ENCODE data around the gene TPT1. TPM values are rescaled to one million over a fixed set of nuclear protein-coding genes. Genes with fewer than 3 reads are reported as not detected.

TPT1 gene
- total and polyA plus RNA-seq, 4 donors: 3,196 to 18,191 (median 5,218) TPM

DNA sequence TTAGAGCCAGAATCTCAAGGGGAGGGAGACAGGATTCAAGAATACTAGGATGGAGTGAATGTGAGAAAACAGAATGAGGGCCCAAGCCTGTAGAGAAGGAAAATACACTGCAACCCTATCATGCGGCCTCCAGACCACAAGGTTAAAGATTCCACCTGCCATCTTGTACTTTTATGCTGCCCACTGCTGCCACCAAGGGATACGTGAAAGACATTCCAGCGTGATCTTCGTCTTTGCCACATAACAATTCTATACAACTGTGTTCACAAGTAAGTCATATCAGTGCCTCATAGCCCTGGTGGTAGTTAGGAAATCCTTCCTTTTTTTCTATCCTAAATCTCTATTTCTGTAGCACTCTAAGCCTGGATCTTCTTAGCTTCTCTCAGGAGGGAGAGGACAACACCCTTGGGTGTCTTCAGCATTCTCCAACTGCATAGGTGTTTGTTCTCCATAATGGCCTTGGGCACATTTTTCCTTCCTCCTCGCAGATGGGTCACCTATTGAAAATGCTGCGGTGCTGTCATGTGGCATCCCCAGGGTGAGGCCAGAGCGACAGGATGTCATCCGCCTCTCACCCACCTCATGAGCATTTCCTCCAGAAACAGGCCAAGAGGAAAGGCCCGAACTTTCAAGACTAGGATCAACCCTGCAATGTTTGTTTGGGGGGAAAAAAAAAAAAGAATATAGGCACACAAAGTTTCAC, 13.6 kb downstream of the TPT1 start:
- intact Hi-C loops (cut with DNase I): no loop called here
- H3K9me3 ChIP-seq (ENCODE audit: control insufficient read depth, low read length): no peaks in the 10 kb centered on the region
- H3K4me3 ChIP-seq (ENCODE audit: low read length in 2 of 2): no peak overlapping the region
- no peak for DNase-seq
- ATAC-seq (ENCODE audit: low FRiP score): no peak
- 89 to 91% methylated on average over 9 of the region's 9 CpGs for WGBS, 2 donors
- no peaks in the 10 kb centered on the region for H3K36me3 ChIP-seq (ENCODE audit: control insufficient read depth in 1 of 2, insufficient read depth in 2 of 2, low read length in 1 of 2)
- peaks cover 7 to 16% of the 10 kb centered on the region in 2 donors for H3K4me1 ChIP-seq (ENCODE audit: control insufficient read depth in 1 of 2, insufficient read depth in 2 of 2, low read length in 2 of 2)
- peak overlapping the region in 1 of 2 donors; percentile 83 for H3K27ac ChIP-seq (ENCODE audit: low read depth in 1 of 2, low read length in 2 of 2)
- no peaks in the 10 kb centered on the region for H3K27me3 ChIP-seq (ENCODE audit: control insufficient read depth in 1 of 2, insufficient read depth in 2 of 2, low read length in 1 of 2)

- DNase-seq (peak in 1 of 2 donors; percentile 67), ATAC-seq (ENCODE audit: low FRiP score) (peak; percentile 67)
- no peak overlapping the region for H3K4me3 ChIP-seq (ENCODE audit: low read length in 2 of 2)
- H3K27me3 ChIP-seq (ENCODE audit: control insufficient read depth in 1 of 2, insufficient read depth in 2 of 2, low read length in 1 of 2): no peaks in the 10 kb centered on the region
- H3K27ac ChIP-seq (ENCODE audit: low read depth in 1 of 2, low read length in 2 of 2): peak overlapping the region; percentile 37 to 65
- H3K4me1 ChIP-seq (ENCODE audit: control insufficient read depth in 1 of 2, insufficient read depth in 2 of 2, low read length in 2 of 2): peaks cover 10 to 13% of the 10 kb centered on the region in 2 donors
- WGBS, 2 donors: 11 to 20% methylated on average over 4 of the region's 4 CpGs
- intact Hi-C loops (cut with DNase I): no loop called here
- no peaks in the 10 kb centered on the region for H3K9me3 ChIP-seq (ENCODE audit: control insufficient read depth, low read length)
- H3K36me3 ChIP-seq (ENCODE audit: control insufficient read depth in 1 of 2, insufficient read depth in 2 of 2, low read length in 1 of 2): no peaks in the 10 kb centered on the region
Measured at GRCh38 chr13:45325806-45326205, 15.2 kb downstream of the TPT1 start.

DNA sequence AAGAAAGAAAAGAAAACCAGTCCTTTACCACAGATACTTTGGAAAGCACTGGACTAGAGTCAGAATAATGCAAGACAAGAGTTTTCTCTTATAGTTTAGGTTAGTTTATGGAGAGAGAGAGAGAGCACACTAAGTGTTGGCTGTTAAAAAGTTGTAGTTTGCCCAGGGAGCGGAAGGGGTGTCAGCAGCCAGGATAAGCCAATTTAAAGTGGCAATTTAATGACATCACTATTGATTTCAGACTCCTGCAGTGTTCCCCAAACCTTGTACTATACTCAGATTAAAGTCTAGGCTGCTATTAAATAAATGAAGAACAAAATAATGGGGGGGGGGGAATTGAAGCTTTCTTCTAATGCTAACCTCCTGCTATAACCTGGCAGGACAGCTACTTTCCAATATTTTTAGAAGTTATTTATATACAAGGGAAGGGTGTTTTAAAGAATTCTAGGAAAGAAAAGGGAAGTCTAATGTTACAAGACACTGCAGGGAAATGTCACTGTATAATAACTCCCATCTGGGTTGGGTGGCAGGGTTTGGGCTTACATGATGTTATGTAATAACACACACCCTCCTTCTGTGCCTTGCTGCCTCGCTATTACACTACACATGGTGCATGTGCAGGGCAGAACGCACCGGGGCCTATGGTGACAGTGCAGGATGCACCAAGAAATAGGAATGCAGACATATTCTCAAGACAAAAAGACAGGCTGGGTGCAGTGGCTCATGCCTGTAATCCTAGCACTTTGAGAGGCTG, 19.9 kb downstream of the TPT1 start:
- Histone ChIP-seq H3K36me3 (ENCODE audit: control insufficient read depth in 1 of 2, insufficient read depth in 2 of 2, low read length in 1 of 2) (no peaks in the 10 kb centered on the region), H3K27me3 (ENCODE audit: control insufficient read depth in 1 of 2, insufficient read depth in 2 of 2, low read length in 1 of 2) (no peaks in the 10 kb centered on the region), H3K4me3 (ENCODE audit: low read length in 2 of 2) (no peak overlapping the region), H3K27ac (ENCODE audit: low read depth in 1 of 2, low read length in 2 of 2) (peak overlapping the region in 1 of 2 donors; percentile 80), H3K9me3 (ENCODE audit: control insufficient read depth, low read length) (no peaks in the 10 kb centered on the region), H3K4me1 (ENCODE audit: control insufficient read depth in 1 of 2, insufficient read depth in 2 of 2, low read length in 2 of 2) (peaks cover 9 to 10% of the 10 kb centered on the region in 2 donors)
- intact Hi-C loops (cut with DNase I): no loop called here
- ATAC-seq (ENCODE audit: low FRiP score) (no peak), DNase-seq (peak in 1 of 2 donors; percentile 65)
- WGBS, 2 donors: 7 to 8% methylated on average over 4 of the region's 4 CpGs

DNA sequence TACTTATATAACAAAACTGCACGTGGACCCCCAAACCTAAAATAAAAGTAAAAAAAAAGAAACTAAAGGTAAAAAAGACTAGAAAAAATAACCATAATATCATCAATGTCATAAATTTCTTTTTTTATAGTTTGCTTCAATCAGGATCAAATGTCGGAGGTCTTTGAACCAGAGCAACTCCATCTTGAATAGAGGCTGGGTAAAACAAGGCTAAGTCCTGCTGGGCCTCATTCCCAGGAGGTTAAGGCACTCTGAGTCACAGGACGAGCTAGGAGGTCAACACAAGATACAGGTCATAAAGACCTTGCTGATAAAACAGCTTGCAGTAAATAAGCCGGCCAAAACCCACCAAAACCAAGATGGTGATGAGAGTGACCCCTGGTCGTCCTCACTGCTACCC, 24.0 kb downstream of the TPT1 start:
- Histone ChIP-seq H3K9me3 (ENCODE audit: control insufficient read depth, low read length) (no peaks in the 10 kb centered on the region), H3K4me1 (ENCODE audit: control insufficient read depth in 1 of 2, insufficient read depth in 2 of 2, low read length in 2 of 2) (peaks cover 0 to 3% of the 10 kb centered on the region in 2 donors), H3K27me3 (ENCODE audit: control insufficient read depth in 1 of 2, insufficient read depth in 2 of 2, low read length in 1 of 2) (no peaks in the 10 kb centered on the region), H3K36me3 (ENCODE audit: control insufficient read depth in 1 of 2, insufficient read depth in 2 of 2, low read length in 1 of 2) (no peaks in the 10 kb centered on the region), H3K4me3 (ENCODE audit: low read length in 2 of 2) (no peak overlapping the region), H3K27ac (ENCODE audit: low read depth in 1 of 2, low read length in 2 of 2) (peak overlapping the region in 1 of 2 donors; percentile 45)
- DNase-seq (no peak), ATAC-seq (ENCODE audit: low FRiP score) (no peak)
- 83 to 88% methylated on average over 5 of the region's 5 CpGs for WGBS, 2 donors
- intact Hi-C loops (cut with DNase I): no loop called here

DNA sequence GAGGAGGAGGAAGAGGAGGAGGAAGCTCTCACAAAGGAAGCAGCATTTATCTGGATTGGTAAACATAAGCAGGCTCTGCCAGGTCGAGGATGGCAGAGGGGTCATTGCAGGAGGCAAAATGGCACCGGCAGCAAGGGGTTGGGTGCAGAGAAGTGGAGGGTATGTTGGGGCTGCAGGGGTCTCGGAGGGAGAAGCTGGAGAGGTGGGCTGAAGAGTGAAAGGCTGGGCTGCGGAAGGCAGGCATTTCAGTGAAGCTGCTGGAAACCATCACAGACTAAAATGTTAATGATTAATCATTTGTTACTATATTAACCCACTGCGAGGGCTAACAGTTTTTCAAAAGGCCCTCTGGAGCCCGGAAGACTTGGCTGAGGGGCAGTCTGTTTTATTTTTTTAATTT, 24.6 kb downstream of the TPT1 start:
- H3K9me3 ChIP-seq (ENCODE audit: control insufficient read depth, low read length): no peaks in the 10 kb centered on the region
- H3K4me3 ChIP-seq (ENCODE audit: low read length in 2 of 2): no peak overlapping the region
- no peak overlapping the region for H3K27ac ChIP-seq (ENCODE audit: low read depth in 1 of 2, low read length in 2 of 2)
- intact Hi-C loops (cut with DNase I): no loop called here
- H3K4me1 ChIP-seq (ENCODE audit: control insufficient read depth in 1 of 2, insufficient read depth in 2 of 2, low read length in 2 of 2): peaks cover 0 to 2% of the 10 kb centered on the region in 2 donors
- DNase-seq: no peak
- H3K36me3 ChIP-seq (ENCODE audit: control insufficient read depth in 1 of 2, insufficient read depth in 2 of 2, low read length in 1 of 2): no peaks in the 10 kb centered on the region
- ATAC-seq (ENCODE audit: low FRiP score): no peak
- WGBS, 2 donors: 49 to 55% methylated on average over 6 of the region's 6 CpGs
- H3K27me3 ChIP-seq (ENCODE audit: control insufficient read depth in 1 of 2, insufficient read depth in 2 of 2, low read length in 1 of 2): no peaks in the 10 kb centered on the region

GRCh38 chr13:45315520-45316167, 25.3 kb downstream of the TPT1 start:
- H3K27ac ChIP-seq (ENCODE audit: low read depth in 1 of 2, low read length in 2 of 2): no peak overlapping the region
- intact Hi-C loops (cut with DNase I): no loop called here
- ATAC-seq (ENCODE audit: low FRiP score) (no peak), DNase-seq (no peak)
- H3K4me1 ChIP-seq (ENCODE audit: control insufficient read depth in 1 of 2, insufficient read depth in 2 of 2, low read length in 2 of 2): no peaks in the 10 kb centered on the region
- WGBS, 2 donors: 77 to 81% methylated on average over 11 of the region's 11 CpGs
- no peaks in the 10 kb centered on the region for H3K9me3 ChIP-seq (ENCODE audit: control insufficient read depth, low read length)
- no peaks in the 10 kb centered on the region for H3K27me3 ChIP-seq (ENCODE audit: control insufficient read depth in 1 of 2, insufficient read depth in 2 of 2, low read length in 1 of 2)
- H3K36me3 ChIP-seq (ENCODE audit: control insufficient read depth in 1 of 2, insufficient read depth in 2 of 2, low read length in 1 of 2): no peaks in the 10 kb centered on the region
- H3K4me3 ChIP-seq (ENCODE audit: low read length in 2 of 2): no peak overlapping the region

DNA sequence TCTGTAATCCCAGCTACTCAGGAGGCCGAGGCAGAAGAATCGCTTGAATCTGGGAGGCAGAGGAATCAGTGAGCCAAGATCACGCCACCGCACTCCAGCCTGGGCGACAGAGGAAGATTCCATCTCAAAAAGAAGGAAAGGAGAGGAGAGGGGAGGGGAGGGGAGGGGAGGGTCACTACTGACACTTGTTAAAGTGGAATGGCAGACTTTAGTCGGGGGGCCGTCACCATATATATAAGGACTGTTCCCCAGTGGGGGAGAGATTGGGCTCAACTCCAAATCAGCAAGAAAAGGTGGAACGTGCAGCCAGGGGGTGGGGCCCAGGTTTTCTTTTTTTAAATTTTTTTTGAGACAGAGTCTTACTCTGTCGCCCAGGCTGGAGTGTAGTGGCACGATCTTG, 26.2 kb downstream of the TPT1 start:
- no peaks in the 10 kb centered on the region for H3K4me1 ChIP-seq (ENCODE audit: control insufficient read depth in 1 of 2, insufficient read depth in 2 of 2, low read length in 2 of 2)
- DNase-seq (no peak), ATAC-seq (ENCODE audit: low FRiP score) (no peak)
- WGBS, 2 donors: 85 to 88% methylated on average over 9 to 10 of the region's 10 CpGs
- H3K36me3 ChIP-seq (ENCODE audit: control insufficient read depth in 1 of 2, insufficient read depth in 2 of 2, low read length in 1 of 2): no peaks in the 10 kb centered on the region
- H3K9me3 ChIP-seq (ENCODE audit: control insufficient read depth, low read length): no peaks in the 10 kb centered on the region
- H3K27me3 ChIP-seq (ENCODE audit: control insufficient read depth in 1 of 2, insufficient read depth in 2 of 2, low read length in 1 of 2): no peaks in the 10 kb centered on the region
- intact Hi-C loops (cut with DNase I): no loop called here
- H3K4me3 ChIP-seq (ENCODE audit: low read length in 2 of 2): no peak overlapping the region
- H3K27ac ChIP-seq (ENCODE audit: low read depth in 1 of 2, low read length in 2 of 2): no peak overlapping the region

DNA sequence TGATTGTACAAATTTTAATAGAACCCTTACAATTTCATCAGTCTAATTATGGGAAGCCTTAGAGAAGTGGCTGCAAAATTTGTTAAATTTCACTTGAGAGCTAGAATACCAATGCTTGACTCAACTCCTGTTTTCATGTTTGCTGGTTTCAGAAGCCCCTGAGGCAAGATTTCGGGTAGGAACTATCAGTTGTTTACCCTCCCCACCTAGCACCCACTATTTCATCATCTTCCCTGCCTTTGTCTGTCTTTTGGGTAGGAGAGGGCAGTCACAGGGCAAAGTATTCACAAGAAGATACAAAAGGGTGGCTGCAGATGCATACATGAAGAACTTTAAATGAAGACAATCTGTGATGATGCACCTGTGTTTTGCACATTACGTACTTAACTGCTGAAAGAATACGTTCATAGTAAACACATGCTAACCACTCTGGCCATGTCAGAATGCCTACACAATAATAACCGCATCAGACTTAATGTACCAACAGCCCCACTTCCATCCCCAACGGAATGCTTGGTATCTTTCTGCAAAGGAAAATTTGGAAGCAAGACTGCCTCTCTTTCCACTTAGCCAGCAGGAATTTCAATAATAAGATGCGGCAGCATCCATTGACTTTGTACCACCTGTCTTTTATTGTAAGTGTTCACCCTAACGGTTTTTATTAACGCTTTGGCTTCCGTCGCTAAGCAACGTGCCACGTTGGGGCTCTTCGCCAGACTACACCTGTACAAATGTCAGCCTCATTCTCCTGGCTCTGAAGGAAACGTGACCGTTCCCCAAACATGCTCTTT, 30.4 kb downstream of the TPT1 start:
- Histone ChIP-seq H3K4me1 (ENCODE audit: control insufficient read depth in 1 of 2, insufficient read depth in 2 of 2, low read length in 2 of 2) (no peaks in the 10 kb centered on the region), H3K27ac (ENCODE audit: low read depth in 1 of 2, low read length in 2 of 2) (no peak overlapping the region), H3K36me3 (ENCODE audit: control insufficient read depth in 1 of 2, insufficient read depth in 2 of 2, low read length in 1 of 2) (no peaks in the 10 kb centered on the region), H3K4me3 (ENCODE audit: low read length in 2 of 2) (peak overlapping the region; percentile 11 to 32), H3K27me3 (ENCODE audit: control insufficient read depth in 1 of 2, insufficient read depth in 2 of 2, low read length in 1 of 2) (no peaks in the 10 kb centered on the region), H3K9me3 (ENCODE audit: control insufficient read depth, low read length) (no peaks in the 10 kb centered on the region)
- 7 to 9% methylated on average over 15 of the region's 15 CpGs for WGBS, 2 donors
- ATAC-seq (ENCODE audit: low FRiP score): no peak
- intact Hi-C loops (cut with DNase I): no loop called here
- no peak for DNase-seq

Data from aorta (tissue), 5 donors.